ENCODE measurements around the gene BMPER.

GRCh38 chr7:33880787-33881186, 24.6 kb upstream of the BMPER start:
- no peak for TF ChIP-seq POLR2A (IDR thresholded peaks at IDR 0.05)
- TF ChIP-seq EP300 (IDR thresholded peaks at IDR 0.05), result no peak
- TF ChIP-seq CTCF (IDR thresholded peaks at IDR 0.05), result no peak
- no peak for TF ChIP-seq POLR2AphosphoS5 (IDR thresholded peaks at IDR 0.05)

Data from stomach (tissue), 4 donors.